HG03159 (cell line): ENCODE measurements around the gene KRTAP19-8.

Experiments used
- ATAC-seq: cut with Tn5 transposase; IDR thresholded peaks from one replicate; pipeline ENCODE4 v1.9.1; 2021; ENCODE audit warnings: mild to moderate bottlenecking, moderate library complexity; ENCODE audit not compliant: unreplicated experiment

KRTAP19-8 gene, protein sequence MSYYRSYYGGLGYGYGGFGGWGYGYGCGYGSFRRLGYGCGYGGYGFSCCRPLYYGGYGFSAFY

DNA sequence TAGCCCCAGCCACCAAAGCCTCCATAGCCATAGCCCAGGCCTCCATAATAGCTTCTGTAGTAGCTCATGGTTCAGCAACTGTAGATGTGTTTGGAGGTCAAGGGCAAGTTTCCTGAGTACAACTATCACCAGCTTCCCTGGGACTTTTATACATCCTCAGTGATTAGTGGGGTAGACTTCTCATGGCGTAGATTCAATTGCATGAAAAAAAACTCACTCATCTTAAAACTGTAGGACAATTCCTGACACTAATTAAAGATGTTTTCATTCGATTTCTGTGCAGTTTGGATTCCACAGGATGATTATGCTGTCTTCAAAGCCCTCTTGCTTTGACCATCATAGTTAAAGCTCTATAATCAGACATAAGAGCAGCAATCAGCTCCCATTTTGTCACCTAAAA lies at the start of gene KRTAP19-8:
TSS of gene KRTAP19-8 (minus strand) at position 101 of the 400 bp plus-strand sequence. CDS start at position 68, 33 bp downstream.
- no peak for ATAC-seq

DNA sequence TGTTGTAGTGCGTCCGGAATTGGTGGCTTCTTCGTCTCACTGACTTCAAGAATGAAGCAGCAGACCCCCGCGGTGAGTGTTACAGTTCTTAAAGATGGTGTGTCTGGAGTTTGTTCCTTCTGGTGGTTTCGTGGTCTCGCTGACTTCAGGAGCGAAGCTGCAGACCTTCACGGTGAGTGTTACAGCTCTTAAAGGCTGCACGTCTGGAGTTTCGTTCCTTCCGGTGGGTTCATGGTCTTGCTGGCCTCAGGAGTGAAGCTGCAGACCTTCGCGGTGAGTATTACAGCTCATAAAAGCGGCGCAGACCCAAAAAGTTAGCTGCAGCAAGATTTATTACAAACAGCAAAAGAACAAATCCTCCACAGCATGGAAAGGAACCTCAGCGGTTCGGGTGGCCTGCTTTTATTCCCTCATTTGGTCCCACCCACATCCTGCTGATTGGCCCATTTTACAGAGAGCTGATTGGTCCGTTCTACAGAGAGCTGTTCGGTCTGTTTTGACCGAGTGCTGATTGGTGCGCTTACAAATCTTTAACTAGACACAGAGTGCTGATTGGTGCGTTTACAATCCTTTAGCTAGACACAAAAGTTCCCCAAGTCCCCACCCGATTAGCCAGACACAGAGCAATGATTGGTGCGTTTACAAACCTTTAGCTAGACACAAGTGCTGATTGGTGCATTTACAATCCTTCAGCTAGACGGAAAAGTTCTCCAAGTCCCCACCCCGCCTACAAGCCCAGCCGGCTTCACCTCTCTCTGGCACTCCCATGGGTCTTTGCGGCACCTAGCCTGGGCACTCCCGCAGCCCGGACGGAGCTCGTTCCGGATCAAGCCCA lies 49.6 kb upstream of the KRTAP19-8 start:
- ATAC-seq = no peak

DNA sequence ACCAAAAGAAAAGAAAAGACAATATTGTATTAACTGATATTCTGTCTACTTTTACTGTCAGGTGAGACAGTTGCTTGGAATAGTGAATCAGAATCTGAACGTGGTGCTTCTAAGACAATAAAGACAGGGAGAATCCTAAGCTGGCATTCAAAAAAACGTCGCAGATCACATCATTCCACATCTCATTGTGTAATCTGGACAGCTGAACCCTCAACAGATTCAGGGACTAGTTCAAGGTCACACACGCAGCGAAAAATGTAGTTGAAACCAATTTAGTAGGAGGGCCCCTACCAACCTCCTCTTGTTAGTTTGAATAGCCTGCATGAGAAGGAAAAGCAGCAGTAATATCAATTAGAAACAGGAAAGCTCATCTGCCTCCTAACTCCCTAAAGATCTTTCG lies 46.4 kb upstream of the KRTAP19-8 start:
- no peak for ATAC-seq

DNA sequence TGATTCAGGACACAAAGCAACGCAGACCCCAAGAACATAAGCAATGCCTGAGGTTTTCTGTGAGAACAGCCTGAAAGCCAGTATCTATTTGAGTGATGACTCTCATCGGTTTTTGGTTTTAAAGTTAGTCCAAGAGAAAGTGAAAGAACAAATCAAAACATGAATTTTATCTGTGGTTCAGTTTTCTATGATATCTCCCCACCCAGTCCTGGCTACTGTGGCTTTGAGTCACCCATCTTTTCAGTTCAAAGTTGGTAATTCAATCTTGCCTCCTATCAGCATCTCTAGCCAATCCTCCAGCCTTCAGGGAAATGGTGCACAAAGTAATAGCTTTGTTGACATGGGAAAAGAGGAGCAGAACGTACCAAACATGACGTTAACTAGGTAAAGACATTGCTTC lies 40.5 kb upstream of the KRTAP19-8 start:
- ATAC-seq = peak; percentile 86

DNA sequence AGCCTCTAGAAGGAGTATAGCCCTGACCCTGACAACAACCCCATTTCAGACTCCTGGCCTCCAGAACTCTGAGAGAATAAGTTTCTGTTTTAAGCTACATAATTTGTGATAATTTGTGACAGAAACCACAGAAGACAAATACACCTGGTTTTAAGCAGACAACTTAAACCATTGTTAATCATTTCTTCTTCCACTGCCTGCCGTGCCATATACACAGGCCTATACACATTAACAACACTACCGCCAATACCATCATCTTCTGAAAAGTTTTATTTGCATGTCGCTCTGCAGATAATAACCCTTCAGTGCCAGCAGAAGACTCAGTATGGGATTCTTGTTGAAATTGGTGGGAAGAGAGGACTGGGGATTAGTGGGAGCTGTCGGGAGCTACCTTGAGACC lies 39.9 kb upstream of the KRTAP19-8 start:
- peak; percentile 48 for ATAC-seq

DNA sequence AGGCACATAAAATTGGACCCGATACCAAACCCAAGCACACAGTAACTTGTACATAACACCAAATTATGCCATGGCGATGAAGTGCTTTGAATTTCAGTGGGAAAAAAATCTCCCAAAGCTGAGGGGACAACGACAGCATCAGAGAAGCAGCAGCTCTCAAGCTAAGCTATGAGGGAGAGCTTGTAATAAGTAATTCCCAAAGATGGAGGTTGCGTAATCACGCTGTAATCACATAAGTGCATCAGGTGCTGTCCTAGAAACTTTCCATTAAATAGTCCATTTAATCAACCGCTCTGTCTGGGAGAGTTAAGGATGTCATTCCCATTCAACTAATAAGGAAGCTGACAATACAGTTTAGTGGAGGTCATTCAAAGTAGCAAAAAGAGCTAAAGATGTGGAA lies 37.6 kb upstream of the KRTAP19-8 start:
- ATAC-seq = no peak

DNA sequence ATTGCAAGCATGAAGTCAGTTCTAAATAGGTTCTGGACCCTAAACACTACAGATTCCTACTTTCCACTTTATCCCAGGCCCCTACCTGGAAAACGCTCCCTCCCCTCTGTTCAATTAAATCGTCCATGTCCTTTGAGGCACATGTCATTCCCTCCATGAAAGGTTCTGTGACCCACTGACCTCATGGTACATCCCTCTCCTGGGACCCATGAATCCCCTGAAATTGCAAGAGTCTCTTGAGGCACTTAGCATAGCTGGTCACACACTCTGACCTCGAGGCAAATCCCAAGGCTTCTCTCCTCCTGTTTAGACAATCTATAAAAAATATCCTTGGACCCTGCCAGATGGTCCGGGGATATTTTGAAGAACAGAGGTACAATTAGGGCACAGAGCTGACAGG lies 34.3 kb upstream of the KRTAP19-8 start:
- ATAC-seq = no peak

DNA sequence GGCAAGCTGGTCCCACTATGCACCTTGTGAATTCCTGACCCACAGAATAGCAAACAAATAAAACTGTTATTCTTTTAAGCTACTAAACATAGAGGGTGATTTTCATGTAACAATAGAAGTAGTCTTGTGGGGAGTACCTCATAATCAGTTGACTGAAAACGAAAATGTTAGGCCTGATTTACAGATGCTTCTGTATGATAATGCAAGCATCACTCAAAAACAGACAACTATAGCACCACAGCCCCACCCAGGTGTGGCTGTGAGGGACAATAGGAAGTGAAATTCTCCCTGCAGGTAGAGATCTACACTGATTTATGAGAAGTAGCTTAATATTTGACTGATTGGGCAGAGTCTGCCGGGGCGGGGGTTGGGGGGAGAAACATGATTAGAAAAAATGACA lies 26.5 kb upstream of the KRTAP19-8 start:
- ATAC-seq = peak; percentile 94

DNA sequence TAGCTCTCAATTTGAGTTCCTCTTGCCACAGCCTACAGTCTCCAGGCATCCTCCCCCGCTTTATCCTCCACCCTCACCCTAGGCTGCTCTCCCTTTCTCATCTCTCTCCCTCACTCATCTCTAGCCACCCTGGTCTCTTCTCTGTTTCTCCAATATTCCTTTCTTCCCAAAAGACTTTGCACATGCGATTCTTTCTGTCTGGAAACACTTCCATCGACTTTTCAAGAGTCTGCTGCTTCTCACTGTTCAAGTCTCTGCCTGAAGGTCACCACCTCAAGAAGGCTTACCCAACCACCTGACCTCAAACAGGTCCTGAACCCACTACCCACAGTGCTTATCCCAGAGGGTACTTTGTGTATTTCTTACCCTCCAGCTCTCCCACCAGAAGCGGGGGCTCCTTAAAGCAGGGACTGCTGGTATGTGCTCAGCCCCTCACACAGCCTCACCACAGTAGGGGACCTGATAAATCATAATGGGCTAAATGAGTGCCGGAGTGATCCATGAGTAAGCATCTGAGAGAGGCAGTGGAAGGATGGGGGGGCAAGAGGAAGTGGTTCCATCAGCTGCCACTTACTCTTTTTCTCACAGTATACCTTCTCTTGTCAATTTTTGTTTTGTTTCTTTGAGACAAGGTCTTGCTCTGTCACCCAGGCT lies 14.3 kb upstream of the KRTAP19-8 start:
- no peak for ATAC-seq

DNA sequence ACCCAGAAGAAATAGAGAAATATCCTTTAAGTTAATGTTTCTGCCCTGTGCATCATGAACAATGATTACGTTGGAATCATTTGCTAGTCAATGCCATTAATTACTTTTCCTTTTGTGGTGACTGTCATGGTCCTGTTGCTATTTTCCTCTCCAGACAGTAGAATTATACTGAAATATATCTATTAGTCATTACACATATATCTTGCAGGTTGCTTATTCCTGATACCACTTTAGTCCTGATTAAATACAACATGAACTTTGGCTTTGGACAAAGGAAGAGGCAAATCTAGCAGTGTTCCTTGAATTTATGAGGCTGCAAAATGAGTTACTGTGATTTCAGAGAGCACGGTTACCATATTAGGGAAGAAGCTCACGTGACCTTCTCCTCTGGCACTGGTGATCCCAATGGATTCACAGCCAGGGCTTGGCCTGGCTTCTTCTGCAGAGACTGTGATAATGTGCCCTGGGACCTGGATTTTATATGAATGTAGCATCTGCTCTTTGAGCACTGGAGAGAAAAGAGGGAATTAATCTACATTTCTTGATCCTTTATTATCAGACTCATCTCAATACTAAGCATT lies 12.4 kb upstream of the KRTAP19-8 start:
- no peak for ATAC-seq

DNA sequence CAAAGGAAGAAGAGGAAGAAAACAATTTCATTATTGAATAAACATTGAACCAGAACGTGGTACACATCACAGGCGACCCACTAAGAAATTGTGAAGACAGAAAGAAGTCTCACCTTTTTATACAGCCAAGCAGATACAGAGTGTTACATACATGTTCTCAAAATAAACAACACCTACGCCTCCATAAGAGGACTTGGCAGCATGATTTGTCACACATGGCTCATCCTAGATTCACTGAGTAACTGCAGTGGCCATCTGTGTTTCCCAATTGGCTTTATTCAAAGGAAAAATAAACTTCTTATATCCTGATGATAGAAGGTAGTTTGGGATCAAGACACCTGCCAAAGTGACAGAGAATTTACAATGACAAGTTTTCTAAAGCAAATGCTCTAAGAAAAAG lies 7.6 kb upstream of the KRTAP19-8 start:
- ATAC-seq = no peak

DNA sequence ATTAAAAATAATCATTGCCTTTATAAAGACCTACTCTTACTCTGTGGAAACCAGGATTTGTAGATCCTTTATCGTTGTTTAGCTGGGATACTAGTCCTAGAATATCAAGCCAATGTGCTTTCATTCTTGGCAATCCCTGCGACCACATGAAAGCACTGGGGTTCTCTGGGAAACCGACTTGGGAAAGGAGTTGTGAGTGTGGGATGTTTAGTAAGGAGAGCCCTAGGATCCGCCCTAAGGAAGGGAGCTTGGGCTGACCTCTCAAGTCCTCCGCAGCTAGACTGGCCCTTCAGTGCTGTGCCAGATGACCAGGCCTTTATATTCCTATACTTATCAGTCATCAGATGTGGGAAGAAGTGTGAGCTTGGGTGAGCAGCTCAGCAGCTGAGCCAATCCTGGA lies 5.2 kb upstream of the KRTAP19-8 start:
- ATAC-seq = no peak

DNA sequence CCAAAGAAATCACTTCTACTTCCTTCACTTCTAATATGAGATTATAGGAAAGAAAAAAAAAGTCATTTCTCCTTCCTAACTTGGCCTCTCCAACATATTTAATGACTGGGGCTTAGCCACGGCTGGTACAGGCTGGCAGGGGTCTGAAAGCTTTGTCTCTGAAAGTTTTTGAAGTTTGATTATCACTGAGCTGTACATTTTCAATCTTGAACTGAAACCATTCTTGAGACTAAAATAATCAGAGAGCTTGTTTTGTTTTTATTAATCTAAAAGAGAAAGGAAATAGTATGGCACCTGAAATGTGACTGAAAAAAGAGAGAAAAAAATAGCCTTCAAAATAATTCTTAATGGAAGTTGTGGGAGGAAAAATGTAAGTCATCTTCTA lies 3.8 kb upstream of the KRTAP19-8 start:
- no peak for ATAC-seq

DNA sequence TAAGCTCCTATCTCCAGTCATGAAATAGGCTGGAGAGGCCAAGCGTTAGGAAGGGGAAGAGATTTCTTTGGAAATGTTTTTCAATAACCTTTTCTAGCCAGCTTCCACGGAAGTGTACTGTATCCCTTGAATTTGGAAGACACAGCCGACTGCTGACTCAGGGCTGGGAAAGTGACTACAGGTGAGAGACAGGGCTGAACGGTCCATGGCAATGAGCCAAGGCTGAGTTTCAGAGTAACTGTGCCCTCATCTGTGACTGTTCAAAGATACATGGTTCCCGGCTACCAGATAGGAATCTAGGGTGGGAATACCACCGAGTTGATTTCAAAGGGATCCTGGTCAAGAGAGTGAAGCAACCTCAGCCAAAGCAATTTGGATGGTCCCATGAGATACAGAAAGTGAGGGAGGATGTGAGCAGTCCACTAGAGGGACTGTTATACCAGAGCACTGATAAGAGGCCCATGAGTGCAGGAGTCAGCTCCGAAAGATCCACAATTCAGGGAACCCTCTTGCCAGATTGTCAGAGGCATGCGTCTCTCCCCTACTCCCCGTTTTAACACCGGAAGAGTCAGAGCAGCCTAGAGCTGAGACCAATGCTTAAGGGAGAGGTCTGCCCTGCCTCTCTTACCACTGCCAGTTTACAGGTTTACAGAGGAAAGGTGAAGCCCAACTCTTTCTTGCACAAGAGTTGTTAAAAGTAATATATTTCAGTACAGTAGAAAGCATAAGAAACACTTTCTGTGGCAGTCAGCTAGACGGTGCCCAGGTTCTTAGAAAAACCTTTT lies 3.2 kb upstream of the KRTAP19-8 start:
- peak; percentile 65 for ATAC-seq

DNA sequence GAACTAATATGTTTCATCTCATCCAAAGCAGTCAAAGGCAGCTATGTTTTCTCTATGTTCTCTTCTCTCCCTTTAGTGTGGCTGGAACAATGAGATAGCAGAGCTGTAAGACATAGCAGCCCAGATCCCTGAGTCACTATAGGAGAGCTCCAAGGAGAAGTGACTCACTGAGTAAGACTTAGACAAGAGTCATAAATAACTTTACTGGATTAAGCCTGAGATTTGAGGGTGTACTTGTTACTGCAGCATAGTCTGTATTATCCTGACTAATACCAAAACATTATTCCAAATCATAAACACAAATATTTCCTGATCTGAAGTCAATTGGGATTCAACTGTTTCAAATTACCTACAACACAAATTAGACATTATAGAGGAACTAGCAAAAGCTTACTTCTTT lies 3.9 kb downstream of the KRTAP19-8 start:
- ATAC-seq = no peak

DNA sequence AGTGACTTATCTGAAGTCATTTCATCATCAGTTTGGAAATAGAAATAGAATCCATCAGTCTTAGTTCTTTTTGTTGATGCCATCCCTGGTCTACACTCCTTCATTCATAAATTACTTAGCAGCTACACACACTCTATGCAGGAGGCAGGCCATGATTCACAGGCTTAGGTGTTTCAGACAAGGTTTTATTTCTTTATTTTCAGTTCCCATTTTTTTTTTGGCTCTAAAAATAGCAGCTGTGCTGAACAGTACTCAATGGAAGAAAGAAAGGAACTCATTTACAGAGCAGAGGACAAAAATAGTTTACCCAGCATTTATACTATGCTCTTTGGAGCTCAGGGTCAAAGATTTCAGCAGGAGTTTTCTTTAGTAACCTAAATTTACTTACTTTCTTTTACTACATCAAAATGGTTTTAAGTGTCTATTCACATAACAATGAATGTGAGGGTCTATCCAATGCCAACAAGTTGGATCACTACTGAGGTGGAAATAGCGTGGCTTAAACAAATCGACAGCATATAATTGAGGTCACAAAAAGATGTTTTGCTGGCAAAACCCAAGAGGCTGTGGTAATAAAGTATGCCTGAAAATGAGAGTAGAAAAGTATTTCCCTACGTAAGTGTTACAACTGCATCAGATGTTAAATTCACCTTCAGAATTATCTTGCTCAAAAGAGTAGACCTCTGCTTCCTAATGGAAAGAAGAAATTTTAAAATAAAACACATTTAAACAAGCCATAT lies 7.7 kb downstream of the KRTAP19-8 start:
- peak; percentile 87 for ATAC-seq

DNA sequence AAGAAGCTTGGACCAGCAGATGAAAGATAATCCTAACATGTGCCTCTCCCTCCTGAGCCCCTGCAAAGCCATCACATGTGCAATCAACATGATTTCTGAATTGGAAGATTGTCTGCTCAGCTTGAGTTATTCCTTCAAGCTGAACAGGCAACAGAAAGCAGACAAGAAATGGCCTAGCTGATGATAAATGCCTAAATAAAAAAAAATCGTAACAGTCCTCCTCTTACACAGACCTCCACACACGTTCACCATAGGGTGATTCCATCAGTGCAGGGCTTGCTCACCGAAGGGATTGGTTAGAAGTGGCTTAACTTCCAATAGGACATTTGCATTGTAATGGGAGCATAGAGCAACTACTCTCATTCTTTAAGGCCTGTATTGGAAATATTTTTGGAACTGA lies 14.6 kb downstream of the KRTAP19-8 start:
- no peak for ATAC-seq

DNA sequence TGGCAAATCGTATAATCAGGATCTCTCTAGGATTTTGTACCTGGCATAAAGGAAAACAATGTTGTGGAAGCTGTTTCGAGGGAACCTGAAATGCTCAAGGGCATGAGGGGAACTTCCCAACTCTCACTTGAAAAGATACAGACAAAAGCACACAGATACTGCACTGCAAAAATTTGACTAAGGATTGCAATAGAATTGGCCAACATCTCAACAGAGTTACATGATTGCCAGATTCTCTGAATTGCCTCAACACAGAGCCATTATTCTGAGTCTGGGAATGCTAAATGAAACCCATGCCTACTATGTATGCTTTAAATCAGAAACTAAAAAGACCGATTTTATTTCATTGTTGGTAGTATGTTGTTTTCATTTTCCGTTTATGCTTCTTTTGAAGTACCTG lies 16.0 kb downstream of the KRTAP19-8 start:
- ATAC-seq = no peak

DNA sequence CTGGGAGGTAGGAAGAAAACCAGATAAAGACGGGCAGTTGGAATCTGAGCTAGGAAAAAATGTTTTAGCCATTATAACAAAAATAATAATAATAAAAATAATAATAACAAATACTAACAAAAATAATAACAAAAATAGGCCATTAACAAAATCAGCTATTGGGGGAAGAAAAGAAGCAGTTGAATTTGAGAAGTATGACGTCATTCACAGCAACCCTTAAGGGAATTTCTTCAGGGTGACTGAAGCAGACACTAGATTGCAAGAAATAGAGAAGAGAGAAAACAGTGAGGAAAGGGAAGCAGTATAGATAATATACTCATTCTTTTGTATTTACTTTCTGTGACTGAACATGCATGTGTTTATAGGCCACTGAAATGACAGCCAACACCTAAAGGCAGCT lies 20.0 kb downstream of the KRTAP19-8 start:
- no peak for ATAC-seq

DNA sequence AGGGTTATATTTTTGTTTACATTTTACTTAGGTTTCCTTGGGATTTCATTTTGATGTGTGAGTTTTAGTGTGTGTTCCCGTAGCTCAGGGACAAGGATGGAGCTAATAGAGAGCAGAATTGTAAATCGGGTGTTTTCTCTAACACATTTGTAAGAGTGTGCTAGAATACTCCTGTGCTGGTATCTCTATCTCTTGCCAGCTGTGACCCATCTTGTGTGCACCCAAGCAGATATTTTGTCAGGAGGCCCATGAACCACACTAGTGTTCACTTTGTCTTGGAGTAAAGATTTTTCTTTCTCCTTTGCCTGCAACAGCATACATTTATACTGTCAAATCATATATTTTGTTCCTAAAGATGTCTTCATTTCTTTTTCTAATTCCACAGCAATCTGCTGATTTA lies 23.4 kb downstream of the KRTAP19-8 start:
- no peak for ATAC-seq
